HepG2 (cell line): ENCODE results near the gene REEP6. TPM values are rescaled to one million over a fixed set of nuclear protein-coding genes. Genes with fewer than 3 reads are reported as not detected.
A peak's percentile ranks its signal among the peaks of the same experiment; 100 is the strongest.

ENCODE experiments used
- ATAD3A ChIP-seq: sonication (generic); formaldehyde crosslinking; IDR thresholded peaks from 2 replicates; pipeline ENCODE4 v1.4.0; 2020; ENCODE audit warnings: missing genetic modification reagents
- CCDC6 ChIP-seq: sonication (generic); formaldehyde crosslinking; IDR thresholded peaks from 2 replicates; pipeline ENCODE4 v1.8.1; 2022; ENCODE audit warnings: mild to moderate bottlenecking, missing genetic modification reagents, moderate library complexity
- FOSL2 ChIP-seq: sonication (generic); formaldehyde crosslinking; IDR thresholded peaks from 2 replicates; pipeline ENCODE4 v1.4.0; 2020; ENCODE audit warnings: missing genetic modification reagents
- HOXD1 ChIP-seq: sonication (generic); formaldehyde crosslinking; IDR thresholded peaks from 2 replicates; pipeline ENCODE4 v1.5.0; 2020; ENCODE audit warnings: missing genetic modification reagents
- MIER2 ChIP-seq: IDR thresholded peaks from 2 replicates; pipeline ENCODE4 v1.6.1; 2016; ENCODE audit warnings: missing biosample characterization, missing genetic modification reagents
- PRPF4 ChIP-seq: fragments of 200-400 bp; formaldehyde crosslinking; IDR thresholded peaks from 2 replicates; pipeline ENCODE4 v1.6.1; 2016; ENCODE audit warnings: low read length, low read depth; ENCODE audit not compliant: poor library complexity, severe bottlenecking
- SMAD3 ChIP-seq: sonication (generic); formaldehyde crosslinking; IDR thresholded peaks from 2 replicates; pipeline ENCODE4 v1.4.0; 2020; ENCODE audit warnings: missing genetic modification reagents
- SP2 ChIP-seq: sonication (generic); formaldehyde crosslinking; IDR thresholded peaks from 2 replicates; pipeline ENCODE4 v1.5.1; 2020; ENCODE audit warnings: mild to moderate bottlenecking, missing genetic modification reagents
- TBX2 ChIP-seq: sonication (generic); formaldehyde crosslinking; IDR thresholded peaks from 2 replicates; pipeline ENCODE4 v1.5.0; 2020; ENCODE audit warnings: missing genetic modification reagents, mild to moderate bottlenecking, borderline replicate concordance
- ZFP82 ChIP-seq: sonication (generic); formaldehyde crosslinking; IDR thresholded peaks from 2 replicates; pipeline ENCODE4 v1.5.1; 2020; ENCODE audit warnings: mild to moderate bottlenecking, missing genetic modification reagents, borderline replicate concordance
- ZNF430 ChIP-seq: sonication (generic); formaldehyde crosslinking; IDR thresholded peaks from 2 replicates; pipeline ENCODE4 v1.9.0; 2021; ENCODE audit warnings: mild to moderate bottlenecking, missing genetic modification reagents
- ZNF44 ChIP-seq: sonication (generic); formaldehyde crosslinking; IDR thresholded peaks from 2 replicates; pipeline ENCODE4 v1.5.1; 2020; ENCODE audit warnings: mild to moderate bottlenecking, missing genetic modification reagents
- ZNF501 ChIP-seq: sonication (generic); formaldehyde crosslinking; IDR thresholded peaks from 2 replicates; pipeline ENCODE4 v1.5.1; 2020; ENCODE audit warnings: mild to moderate bottlenecking, moderate library complexity, missing genetic modification reagents
- ZNF644 ChIP-seq: IDR thresholded peaks from 2 replicates; pipeline ENCODE4 v1.6.1; 2016; ENCODE audit warnings: low read depth
- ZNF780A ChIP-seq: sonication (generic); formaldehyde crosslinking; IDR thresholded peaks from 2 replicates; pipeline ENCODE4 v1.8.0; 2022; ENCODE audit warnings: mild to moderate bottlenecking, missing genetic modification reagents, moderate library complexity
- ZNF781 ChIP-seq: sonication (generic); formaldehyde crosslinking; IDR thresholded peaks from 2 replicates; pipeline ENCODE4 v1.5.1; 2020; ENCODE audit warnings: borderline replicate concordance, mild to moderate bottlenecking, missing genetic modification reagents; ENCODE audit errors: not compliant biosample characterization
- ZNF782 ChIP-seq: sonication (generic); formaldehyde crosslinking; IDR thresholded peaks from 2 replicates; pipeline ENCODE4 v1.4.0; 2020; ENCODE audit warnings: missing genetic modification reagents, mild to moderate bottlenecking, borderline replicate concordance
- ZZZ3 ChIP-seq: sonication (generic); formaldehyde crosslinking; IDR thresholded peaks from 2 replicates; pipeline ENCODE4 v1.4.0; 2020; ENCODE audit warnings: missing genetic modification reagents, mild to moderate bottlenecking, borderline replicate concordance
- polyA plus RNA-seq, 8 experiments: library from polyadenylated mRNA; depleted of rRNA in 3 of 8; stranded (reverse) in 7 of 8; unstranded in 1 of 8; fragments of >200 nt; fragmentation: Illumina TruSeq in 4 of 8; extraction: Trizol in 4 of 8; gene quantifications; 2 replicates each; pipeline versions ENCODE4 v1.2.1 to v1.2.3, GENCODE V29; 2011 to 2016; ENCODE audit warnings: low read depth in 4 of 8, missing spikeins in 1 of 8, mixed read lengths in 1 of 8; ENCODE audit not compliant: insufficient read depth in 1 of 8
- total RNA-seq, 5 experiments: library from RNA; depleted of rRNA; stranded (reverse); fragments of >200 nt; fragmentation: Illumina TruSeq; extraction: Trizol; gene quantifications; 2 replicates each; pipeline ENCODE4 v1.2.3, GENCODE V29; 2016; ENCODE audit warnings: low read depth in 1 of 5
- TF ChIP-seq, protein P1 (sequence below): sonication (generic); IDR thresholded peaks from 2 replicates; pipeline ENCODE4 v1.6.1; 2016; ENCODE audit warnings: low read depth, borderline replicate concordance
- TF ChIP-seq, protein P2 (sequence below), 2 experiments: sonication (generic) in 1 of 2; formaldehyde crosslinking in 1 of 2; IDR thresholded peaks; 2 replicates each; pipeline versions ENCODE4 v1.4.0 to v1.6.1; 2018 to 2020; ENCODE audit warnings: missing genetic modification reagents in 2 of 2, borderline replicate concordance in 1 of 2, low read depth in 1 of 2, mild to moderate bottlenecking in 1 of 2, missing biosample characterization in 1 of 2
- TF ChIP-seq, protein P3 (sequence below): sonication (generic); formaldehyde crosslinking; IDR thresholded peaks from 2 replicates; pipeline ENCODE4 v1.4.0; 2020; ENCODE audit warnings: low read depth, missing genetic modification reagents

REEP6 gene
- total and polyA plus RNA-seq, 2 of the 13 experiments (the other 11 are each of a cell fraction or from before 2014, with no cell fraction given), result 10.0 to 28.8 TPM

GRCh38 chr19:1513499-1514294 lies 22.7 kb downstream of the REEP6 start (continued):
- TF ChIP-seq PRPF4 (no peak), ZNF782 (CRISPR knock-in tag) (no peak), ZNF44 (CRISPR knock-in tag) (no peak), SMAD3 (CRISPR knock-in tag) (no peak), HOXD1 (CRISPR knock-in tag) (no peak), FOSL2 (CRISPR knock-in tag) (no peak), ZNF501 (0 out of 2 replicates have a peak, but pooled peaks have one; percentile 45), CCDC6 (no peak), ZNF780A (CRISPR knock-in tag) (no peak), MIER2 (CRISPR knock-in tag) (no peak), SP2 (CRISPR knock-in tag) (no peak; the same call in 1 of the 2 replicates), ZFP82 (no peak), ATAD3A (CRISPR knock-in tag) (no peak), ZNF644 (no peak), ZNF781 (CRISPR knock-in tag) (no peak), TBX2 (no peak), ZNF430 (CRISPR knock-in tag) (no peak), ZZZ3 (CRISPR knock-in tag) (no peak)
- TF ChIP-seq, protein P1, sequence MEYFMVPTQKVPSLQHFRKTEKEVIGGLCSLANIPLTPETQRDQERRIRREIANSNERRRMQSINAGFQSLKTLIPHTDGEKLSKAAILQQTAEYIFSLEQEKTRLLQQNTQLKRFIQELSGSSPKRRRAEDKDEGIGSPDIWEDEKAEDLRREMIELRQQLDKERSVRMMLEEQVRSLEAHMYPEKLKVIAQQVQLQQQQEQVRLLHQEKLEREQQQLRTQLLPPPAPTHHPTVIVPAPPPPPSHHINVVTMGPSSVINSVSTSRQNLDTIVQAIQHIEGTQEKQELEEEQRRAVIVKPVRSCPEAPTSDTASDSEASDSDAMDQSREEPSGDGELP, result no peak
- TF ChIP-seq, protein P2, sequence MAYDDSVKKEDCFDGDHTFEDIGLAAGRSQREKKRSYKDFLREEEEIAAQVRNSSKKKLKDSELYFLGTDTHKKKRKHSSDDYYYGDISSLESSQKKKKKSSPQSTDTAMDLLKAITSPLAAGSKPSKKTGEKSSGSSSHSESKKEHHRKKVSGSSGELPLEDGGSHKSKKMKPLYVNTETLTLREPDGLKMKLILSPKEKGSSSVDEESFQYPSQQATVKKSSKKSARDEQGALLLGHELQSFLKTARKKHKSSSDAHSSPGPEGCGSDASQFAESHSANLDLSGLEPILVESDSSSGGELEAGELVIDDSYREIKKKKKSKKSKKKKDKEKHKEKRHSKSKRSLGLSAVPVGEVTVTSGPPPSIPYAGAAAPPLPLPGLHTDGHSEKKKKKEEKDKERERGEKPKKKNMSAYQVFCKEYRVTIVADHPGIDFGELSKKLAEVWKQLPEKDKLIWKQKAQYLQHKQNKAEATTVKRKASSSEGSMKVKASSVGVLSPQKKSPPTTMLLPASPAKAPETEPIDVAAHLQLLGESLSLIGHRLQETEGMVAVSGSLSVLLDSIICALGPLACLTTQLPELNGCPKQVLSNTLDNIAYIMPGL (CRISPR knock-in tag; IDR thresholded peaks at IDR 0.05; ENCODE audit: borderline replicate concordance in 1 of 2, low read depth in 1 of 2), result 0 out of 4 replicates have a peak, but pooled peaks of 1 of the 2 experiments have one; percentile 32
- TF ChIP-seq, protein P3, sequence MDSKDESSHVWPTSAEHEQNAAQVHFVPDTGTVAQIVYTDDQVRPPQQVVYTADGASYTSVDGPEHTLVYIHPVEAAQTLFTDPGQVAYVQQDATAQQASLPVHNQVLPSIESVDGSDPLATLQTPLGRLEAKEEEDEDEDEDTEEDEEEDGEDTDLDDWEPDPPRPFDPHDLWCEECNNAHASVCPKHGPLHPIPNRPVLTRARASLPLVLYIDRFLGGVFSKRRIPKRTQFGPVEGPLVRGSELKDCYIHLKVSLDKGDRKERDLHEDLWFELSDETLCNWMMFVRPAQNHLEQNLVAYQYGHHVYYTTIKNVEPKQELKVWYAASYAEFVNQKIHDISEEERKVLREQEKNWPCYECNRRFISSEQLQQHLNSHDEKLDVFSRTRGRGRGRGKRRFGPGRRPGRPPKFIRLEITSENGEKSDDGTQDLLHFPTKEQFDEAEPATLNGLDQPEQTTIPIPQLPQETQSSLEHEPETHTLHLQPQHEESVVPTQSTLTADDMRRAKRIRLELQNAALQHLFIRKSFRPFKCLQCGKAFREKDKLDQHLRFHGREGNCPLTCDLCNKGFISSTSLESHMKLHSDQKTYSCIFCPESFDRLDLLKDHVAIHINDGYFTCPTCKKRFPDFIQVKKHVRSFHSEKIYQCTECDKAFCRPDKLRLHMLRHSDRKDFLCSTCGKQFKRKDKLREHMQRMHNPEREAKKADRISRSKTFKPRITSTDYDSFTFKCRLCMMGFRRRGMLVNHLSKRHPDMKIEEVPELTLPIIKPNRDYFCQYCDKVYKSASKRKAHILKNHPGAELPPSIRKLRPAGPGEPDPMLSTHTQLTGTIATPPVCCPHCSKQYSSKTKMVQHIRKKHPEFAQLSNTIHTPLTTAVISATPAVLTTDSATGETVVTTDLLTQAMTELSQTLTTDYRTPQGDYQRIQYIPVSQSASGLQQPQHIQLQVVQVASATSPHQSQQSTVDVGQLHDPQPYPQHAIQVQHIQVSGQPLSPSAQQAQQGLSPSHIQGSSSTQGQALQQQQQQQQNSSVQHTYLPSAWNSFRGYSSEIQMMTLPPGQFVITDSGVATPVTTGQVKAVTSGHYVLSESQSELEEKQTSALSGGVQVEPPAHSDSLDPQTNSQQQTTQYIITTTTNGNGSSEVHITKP (CRISPR knock-in tag), result no peak
